AG09309 (cell line): ENCODE data around the gene SGSH.

Experiments used
- DNase-seq: peaks from one replicate; pipeline ENCODE4 v3.0.0-alpha.2; 2010; ENCODE audit warnings: low read depth
- H3K4me3 ChIP-seq: 2 replicates; pipeline ENCODE4 v1.5.1; 2011; ENCODE audit warnings: mild to moderate bottlenecking, low read depth, low read length, moderate library complexity; ENCODE audit not compliant: control insufficient read depth
- TF ChIP-seq, protein P1 (sequence below): IDR thresholded peaks from 2 replicates; pipeline ENCODE4 v1.5.1; 2011; ENCODE audit warnings: mild to moderate bottlenecking, low read depth, low read length, inconsistent platforms; ENCODE audit not compliant: insufficient read depth, control insufficient read depth; ENCODE audit errors: missing control alignments

Gene SGSH

GRCh38 chr17:80214878-80215210, 5.3 kb downstream of the SGSH start:
- DNase-seq: no peak
- TF ChIP-seq, protein P1, sequence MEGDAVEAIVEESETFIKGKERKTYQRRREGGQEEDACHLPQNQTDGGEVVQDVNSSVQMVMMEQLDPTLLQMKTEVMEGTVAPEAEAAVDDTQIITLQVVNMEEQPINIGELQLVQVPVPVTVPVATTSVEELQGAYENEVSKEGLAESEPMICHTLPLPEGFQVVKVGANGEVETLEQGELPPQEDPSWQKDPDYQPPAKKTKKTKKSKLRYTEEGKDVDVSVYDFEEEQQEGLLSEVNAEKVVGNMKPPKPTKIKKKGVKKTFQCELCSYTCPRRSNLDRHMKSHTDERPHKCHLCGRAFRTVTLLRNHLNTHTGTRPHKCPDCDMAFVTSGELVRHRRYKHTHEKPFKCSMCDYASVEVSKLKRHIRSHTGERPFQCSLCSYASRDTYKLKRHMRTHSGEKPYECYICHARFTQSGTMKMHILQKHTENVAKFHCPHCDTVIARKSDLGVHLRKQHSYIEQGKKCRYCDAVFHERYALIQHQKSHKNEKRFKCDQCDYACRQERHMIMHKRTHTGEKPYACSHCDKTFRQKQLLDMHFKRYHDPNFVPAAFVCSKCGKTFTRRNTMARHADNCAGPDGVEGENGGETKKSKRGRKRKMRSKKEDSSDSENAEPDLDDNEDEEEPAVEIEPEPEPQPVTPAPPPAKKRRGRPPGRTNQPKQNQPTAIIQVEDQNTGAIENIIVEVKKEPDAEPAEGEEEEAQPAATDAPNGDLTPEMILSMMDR: no peak
- H3K4me3 ChIP-seq: no peak overlapping the region

DNA sequence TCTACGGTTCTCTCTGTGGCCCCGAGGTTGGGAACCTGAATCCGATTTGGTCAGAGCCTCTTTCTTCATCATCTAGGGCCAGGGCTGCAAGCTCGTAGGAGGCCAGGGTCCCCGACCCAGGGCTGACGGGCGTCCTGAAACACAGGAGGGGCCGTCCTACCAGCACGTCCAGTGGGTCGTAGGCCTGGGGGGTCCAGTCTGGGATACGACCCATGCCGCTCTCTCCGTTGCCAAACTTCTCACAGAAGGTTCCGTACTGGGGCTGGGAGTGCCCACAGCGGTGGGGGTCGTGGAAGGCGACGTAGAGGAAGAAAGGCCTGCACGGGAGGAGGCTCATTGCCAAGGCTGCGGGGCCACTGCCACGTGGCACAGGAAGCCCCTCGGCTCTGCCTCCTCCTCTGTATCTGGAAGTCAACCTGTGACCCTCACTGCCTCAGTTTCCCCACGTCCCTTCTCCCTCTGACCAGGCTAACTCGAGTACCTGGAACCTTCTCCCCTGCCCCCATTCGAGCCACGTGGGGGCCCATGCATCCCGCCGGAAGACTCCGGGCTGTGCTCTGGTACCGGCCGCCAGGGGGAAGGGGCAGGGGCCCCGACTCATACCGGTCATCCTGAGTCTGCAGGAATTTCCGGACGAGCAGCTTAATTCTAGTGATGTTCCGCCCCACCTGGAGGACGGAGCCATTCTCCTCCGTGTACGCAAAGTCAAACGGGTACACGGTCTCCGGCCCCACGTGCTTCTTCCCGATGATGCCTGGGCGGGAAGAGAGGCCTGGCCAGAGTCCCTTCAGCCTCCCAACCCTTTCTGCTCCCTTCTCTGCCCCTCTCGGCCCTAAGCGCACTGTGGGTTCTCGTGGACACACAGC, 5.9 kb downstream of the SGSH start:
- no peak overlapping the region for H3K4me3 ChIP-seq
- no peak for DNase-seq
- TF ChIP-seq, protein P1: no peak

- TF ChIP-seq, protein P1: no peak
- DNase-seq: no peak
- H3K4me3 ChIP-seq: no peak overlapping the region
These were observed 6.5 kb downstream of the SGSH start for GRCh38 chr17:80213643-80213975.

GRCh38 chr17:80212962-80213642, 7.0 kb downstream of the SGSH start:
- TF ChIP-seq, protein P1: no peak
- DNase-seq: no peak

GRCh38 chr17:80212511-80212910, 7.6 kb downstream of the SGSH start:
- TF ChIP-seq, protein P1: no peak
- H3K4me3 ChIP-seq: no peak overlapping the region
- DNase-seq: no peak

More at GRCh38 chr17:80212962-80213642, 7.0 kb downstream of the SGSH start:
- H3K4me3 ChIP-seq: no peak overlapping the region

DNA sequence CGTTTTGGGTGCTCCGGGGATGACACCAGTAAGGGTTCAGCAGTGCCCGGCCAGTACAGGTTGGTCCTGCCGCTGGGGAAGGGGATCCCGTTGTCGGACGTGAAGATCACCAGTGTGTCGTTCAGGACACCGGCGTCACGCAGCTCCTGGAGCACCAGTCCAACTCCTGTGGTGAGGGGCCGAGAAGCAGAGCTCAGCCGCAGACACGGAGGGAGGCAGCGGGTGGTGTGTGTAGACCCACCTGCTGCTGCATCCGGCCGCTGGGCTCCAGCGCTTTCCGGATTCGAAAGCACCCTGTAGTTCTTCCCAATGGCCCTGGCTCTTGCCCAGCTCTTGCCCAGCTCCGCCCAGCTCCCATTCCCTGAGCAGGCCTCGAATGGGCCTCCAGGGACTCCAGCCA, 8.0 kb downstream of the SGSH start:
- no peak overlapping the region for H3K4me3 ChIP-seq
- DNase-seq: no peak
- TF ChIP-seq, protein P1: no peak
